ENCODE measurements around the gene ALCAM.
A peak's percentile ranks its signal among the peaks of the same experiment; 100 is the strongest.
"Not testable (repeated sequence)": the region's sequence is repeated elsewhere in the genome, so short reads cannot be mapped to it uniquely, and the experiment has no call there.

ALCAM gene

GRCh38 chr3:105356988-105357387 lies 9.7 kb upstream of the ALCAM start:
- FAIRE-seq: no peak

GRCh38 chr3:105359098-105359762 lies 7.5 kb upstream of the ALCAM start:
- FAIRE-seq: no peak

GRCh38 chr3:105360003-105360402 lies 6.7 kb upstream of the ALCAM start:
- no peak for FAIRE-seq

GRCh38 chr3:105362021-105362665 lies 4.6 kb upstream of the ALCAM start:
- no peak for FAIRE-seq

GRCh38 chr3:105364128-105364527 lies 2.6 kb upstream of the ALCAM start:
- no peak for FAIRE-seq

- FAIRE-seq: no peak
These were observed 1.7 kb upstream of the ALCAM start for GRCh38 chr3:105365081-105365390.

GRCh38 chr3:105365391-105366325 lies 1.1 kb upstream of the ALCAM start:
- FAIRE-seq: no peak

- no peak for FAIRE-seq
These were observed 325 bp downstream of the ALCAM start for GRCh38 chr3:105367063-105367405.

GRCh38 chr3:105367406-105368213 lies 901 bp downstream of the ALCAM start:
- no peak for FAIRE-seq

- FAIRE-seq: no peak
These were observed 2.1 kb downstream of the ALCAM start for GRCh38 chr3:105368566-105369499.

- FAIRE-seq: peak; percentile 33
These were observed 3.0 kb downstream of the ALCAM start for GRCh38 chr3:105369500-105370371.

- FAIRE-seq: no peak
These were observed 6.7 kb downstream of the ALCAM start for GRCh38 chr3:105373383-105373782.

- FAIRE-seq: no peak
These were observed 9.2 kb downstream of the ALCAM start for GRCh38 chr3:105375750-105376511.

GRCh38 chr3:105377716-105378115 lies 11.0 kb downstream of the ALCAM start:
- no peak for FAIRE-seq

GRCh38 chr3:105385179-105385578 lies 18.5 kb downstream of the ALCAM start:
- no peak for FAIRE-seq

- FAIRE-seq: no peak
These were observed 19.3 kb downstream of the ALCAM start for GRCh38 chr3:105385819-105386508.

- FAIRE-seq: peak; percentile 12
These were observed 20.5 kb downstream of the ALCAM start for GRCh38 chr3:105387122-105387751.

- FAIRE-seq: no peak
These were observed 21.5 kb downstream of the ALCAM start for GRCh38 chr3:105388176-105388575.

GRCh38 chr3:105389759-105390158 lies 23.1 kb downstream of the ALCAM start:
- not testable (repeated sequence) for FAIRE-seq
